Iris pigment epithelial cell (primary cell): Measurements from ENCODE around the gene PCCA.

Experiments
- DNase-seq: peaks from one replicate; pipeline ENCODE4 v3.0.0-alpha.2; 2011; ENCODE audit warnings: low read depth

The PCCA gene

DNA sequence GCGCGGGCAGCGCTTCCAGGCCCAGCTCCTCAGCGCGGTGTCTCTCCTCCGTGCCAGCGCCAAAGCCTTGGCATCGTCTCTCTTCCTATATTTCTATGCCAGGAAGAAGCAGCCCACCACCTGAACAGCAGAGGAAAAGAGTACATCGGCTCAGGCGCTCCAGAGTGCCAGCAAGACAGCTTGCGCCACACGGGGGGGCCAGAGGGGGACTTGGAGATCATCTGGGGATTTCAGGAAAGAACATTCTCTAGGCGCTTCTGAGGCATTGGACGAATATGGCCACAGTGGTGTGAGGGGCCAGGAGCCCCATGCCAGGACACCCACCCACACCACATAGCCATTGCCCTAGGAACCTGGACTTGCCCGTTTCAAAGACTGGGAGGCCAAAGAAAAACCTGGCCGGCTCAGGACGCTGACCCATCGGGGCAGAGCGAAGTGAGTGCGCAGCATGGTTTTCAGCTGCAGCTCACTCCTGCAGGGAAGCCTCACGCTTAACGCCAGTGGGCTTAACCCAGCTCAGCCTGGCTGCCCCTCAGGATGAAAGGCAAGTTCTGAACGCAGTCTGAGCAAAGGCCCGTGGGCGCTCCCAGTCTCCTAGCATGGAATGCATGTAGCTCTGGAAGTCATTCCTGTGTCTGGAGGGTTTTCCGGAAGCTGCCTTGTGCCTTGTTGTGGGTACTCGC lies 437.6 kb downstream of the PCCA start:
- no peak for DNase-seq

DNA sequence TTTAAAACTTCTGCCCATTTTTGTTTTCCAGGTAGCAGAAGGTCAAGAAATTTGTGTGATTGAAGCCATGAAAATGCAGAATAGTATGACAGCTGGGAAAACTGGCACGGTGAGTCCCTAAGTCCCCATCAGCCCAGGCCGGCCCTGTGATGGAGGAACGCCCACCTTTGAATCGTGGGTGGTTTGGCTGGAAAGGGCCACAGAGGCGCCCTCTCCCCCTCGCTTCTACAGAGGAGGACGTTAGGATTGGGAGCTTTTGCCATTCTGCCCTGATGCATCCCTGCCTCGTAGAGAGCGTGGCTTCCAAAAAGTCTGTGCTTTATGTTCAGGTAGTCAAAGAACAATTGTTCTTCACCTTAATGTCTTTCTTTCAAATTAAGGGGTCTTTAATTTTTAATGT lies 438.8 kb downstream of the PCCA start:
- DNase-seq = no peak

DNA sequence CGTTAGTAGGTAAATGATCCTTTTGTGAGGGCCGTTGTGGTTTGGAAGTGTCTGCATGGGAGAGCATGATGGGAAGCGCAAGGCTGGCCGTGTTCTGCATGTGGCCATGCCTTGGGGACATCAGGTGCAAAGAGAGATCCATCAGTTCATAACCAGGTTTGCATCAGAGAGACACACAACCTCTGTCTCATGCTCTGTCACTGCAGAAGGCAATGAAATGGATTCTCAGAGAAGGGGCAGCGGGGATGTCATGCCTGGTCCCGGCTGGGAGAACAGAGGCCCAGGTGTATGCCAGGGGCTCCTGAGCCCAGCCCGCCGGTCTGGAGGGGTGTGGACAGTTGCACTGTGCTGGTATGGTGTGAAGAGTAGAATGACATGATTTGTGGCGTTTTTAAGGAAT lies 439.5 kb downstream of the PCCA start:
- DNase-seq = no peak

DNA sequence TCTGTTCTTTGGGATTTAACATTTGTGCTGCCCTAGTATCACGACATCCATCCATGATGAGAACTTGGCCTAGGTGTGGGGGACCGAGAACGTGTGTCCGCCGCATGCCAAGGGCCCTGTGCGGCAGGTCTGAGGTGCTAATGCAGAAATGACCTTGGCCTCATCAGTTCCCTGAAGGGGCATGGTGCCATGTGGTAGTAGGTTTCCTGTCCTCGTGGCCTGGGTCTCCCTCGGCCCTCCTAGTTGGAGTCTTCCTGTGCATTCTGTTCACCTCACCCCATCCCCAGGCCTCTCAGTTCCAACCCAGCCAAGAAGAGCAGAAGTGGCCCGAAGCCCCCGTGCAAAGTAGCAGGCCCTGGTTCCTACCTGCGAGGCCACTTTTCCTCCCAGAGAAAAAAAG lies 439.9 kb downstream of the PCCA start:
- DNase-seq = no peak

- no peak for DNase-seq
Observed at GRCh38 chr13:100529666-100530377, 440.9 kb downstream of the PCCA start.

DNA sequence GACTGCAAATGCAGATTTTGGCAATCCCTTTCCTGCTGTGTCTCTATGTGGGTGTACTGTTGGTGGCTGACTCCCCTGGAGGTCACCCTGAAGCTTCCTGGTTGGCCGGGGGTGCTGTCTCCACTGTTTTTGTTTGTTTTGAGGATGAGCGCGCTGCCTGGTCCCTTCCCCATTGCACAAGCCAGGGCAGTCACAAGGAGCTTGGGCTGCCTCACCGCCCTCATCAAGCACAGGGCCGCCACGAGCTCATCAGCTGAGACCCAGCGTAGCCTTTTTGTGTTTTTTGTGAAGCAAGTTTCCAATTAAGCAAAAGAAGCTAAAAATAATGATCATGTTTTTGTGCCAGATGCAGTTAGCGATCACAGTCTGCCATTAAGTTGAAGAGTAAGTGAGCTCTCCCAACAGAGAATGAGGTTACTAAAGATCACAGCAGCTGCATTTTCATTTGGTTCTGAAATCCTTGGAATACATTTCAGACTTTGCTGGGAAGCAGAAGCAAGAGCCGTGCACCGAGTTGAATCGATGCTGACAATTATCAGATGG lies 441.8 kb downstream of the PCCA start:
- DNase-seq = peak; percentile 34

- DNase-seq = no peak
Observed at GRCh38 chr13:100532090-100532766, 443.3 kb downstream of the PCCA start.

DNA sequence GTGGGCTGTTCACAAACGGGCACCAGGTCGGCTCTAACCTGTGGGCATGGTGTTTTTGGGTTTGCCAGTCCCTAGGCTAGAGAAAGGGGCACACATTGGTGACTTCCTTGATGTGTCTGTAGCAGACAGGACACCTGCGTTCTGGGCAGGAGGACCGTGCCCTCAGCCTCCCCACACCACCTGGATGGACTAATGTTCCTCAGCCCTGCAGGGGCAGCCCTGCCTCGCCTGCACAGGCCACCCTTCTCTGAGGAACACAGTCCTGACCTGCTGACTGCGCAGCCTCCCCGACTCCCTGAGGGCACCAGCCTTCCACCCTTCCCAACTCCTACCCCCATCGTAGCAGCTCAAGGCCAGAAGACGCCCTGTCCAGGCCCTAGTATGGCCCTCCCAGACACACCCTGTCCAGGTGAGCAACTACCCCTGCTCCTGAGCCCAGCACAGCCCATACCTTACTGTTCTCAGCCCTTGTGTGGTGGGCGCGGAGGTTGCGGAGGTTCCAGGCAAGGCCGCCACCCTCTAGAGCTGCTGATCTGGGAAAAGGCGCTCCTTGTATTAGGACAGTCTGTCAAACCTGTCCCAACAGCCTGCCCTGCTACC lies 444.0 kb downstream of the PCCA start:
- DNase-seq = no peak

GRCh38 chr13:100533588-100534041 lies 444.7 kb downstream of the PCCA start:
- no peak for DNase-seq

- no peak for DNase-seq
Observed at GRCh38 chr13:100534147-100534843, 445.4 kb downstream of the PCCA start.

DNA sequence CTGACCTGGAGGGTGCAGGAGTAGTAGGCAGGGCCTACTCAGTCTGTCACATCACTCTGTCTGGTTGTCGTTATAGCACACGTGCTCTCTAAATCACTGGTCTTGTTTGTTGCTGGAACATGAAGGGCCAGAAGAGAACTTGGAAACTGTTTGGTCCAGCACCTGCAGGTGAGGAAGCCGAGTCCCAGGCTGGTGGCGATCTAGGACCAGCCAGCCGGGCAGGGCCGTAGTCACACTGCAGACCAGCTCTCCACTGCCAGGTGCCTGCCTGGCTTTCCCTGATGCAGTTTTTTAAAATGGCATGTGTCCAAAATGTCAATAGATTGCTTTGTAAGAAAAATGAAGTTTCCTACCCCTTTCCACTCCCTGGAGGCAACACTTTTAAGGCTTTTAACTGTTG lies 446.0 kb downstream of the PCCA start:
- DNase-seq = no peak

- no peak for DNase-seq
Observed at GRCh38 chr13:100535426-100536135, 446.7 kb downstream of the PCCA start.

GRCh38 chr13:100536643-100537180 lies 447.8 kb downstream of the PCCA start:
- DNase-seq = no peak

- no peak for DNase-seq
Observed at GRCh38 chr13:100537486-100537885, 448.6 kb downstream of the PCCA start.

- DNase-seq = no peak
Observed at GRCh38 chr13:100537951-100538462, 449.1 kb downstream of the PCCA start.

- DNase-seq = peak; percentile 46
Observed at GRCh38 chr13:100540621-100541020, 451.7 kb downstream of the PCCA start.

GRCh38 chr13:100541897-100542825 lies 453.3 kb downstream of the PCCA start:
- no peak for DNase-seq

GRCh38 chr13:100542826-100543156 lies 453.9 kb downstream of the PCCA start:
- peak; percentile 66 for DNase-seq

DNA sequence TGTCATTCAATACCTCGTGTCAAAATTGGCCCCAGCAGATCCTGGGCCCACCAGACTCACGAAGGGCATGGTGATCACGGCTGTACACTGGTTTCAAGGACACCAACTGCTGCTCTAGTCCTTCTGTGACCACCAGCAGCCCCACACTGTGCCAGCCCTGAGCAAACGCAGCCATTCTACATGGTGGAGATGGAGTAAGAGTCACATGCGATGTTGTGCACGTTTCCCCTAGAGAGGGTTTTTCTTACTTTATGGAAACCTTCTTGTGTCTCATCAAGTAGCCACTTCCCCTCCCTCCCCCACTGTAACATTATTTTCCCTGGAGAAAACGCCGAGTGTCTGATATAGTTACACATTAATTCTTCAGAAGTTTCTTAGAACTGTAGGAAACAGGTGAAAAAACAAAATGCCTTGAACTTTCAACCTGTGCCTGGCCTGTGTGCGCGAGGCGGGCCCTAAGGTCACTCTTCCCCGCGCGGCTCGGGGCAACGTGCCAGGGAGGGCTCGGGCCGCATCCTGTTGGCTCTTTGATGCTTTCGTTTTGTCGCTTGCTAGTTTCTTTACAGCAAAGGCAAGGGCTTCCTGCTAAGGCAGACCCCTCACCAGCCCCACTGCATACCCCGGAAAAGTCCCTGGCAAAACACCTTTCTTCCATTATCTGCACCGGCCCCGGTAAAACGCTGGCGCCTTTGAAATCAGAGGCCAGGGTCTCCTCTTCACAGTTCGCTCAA lies 455.1 kb downstream of the PCCA start:
- DNase-seq = peak; percentile 17
